ENCODE measurements around the gene SLC7A10. TPM values are rescaled to one million over a fixed set of nuclear protein-coding genes. Genes with fewer than 3 reads are reported as not detected.

SLC7A10 gene
- total RNA-seq, 1 experiment from 2014 or later = 2.9 TPM

GRCh38 chr19:33175886-33176669 lies 49.6 kb downstream of the SLC7A10 start:
- peak overlapping the region; percentile 94 to 96 for H3K4me3 Mint-ChIP-seq
- H3K27me3 Mint-ChIP-seq (ENCODE audit: low read depth) = peaks cover 17% of the 10 kb centered on the region
- Histone ChIP-seq H3K79me2 (ENCODE audit: insufficient read depth, low read length) (no peaks in the 10 kb centered on the region), H2BK5ac (ENCODE audit: insufficient read length, low read length) (no peak overlapping the region), H3K4ac (ENCODE audit: low read depth, low read length) (no peak overlapping the region), H4K91ac (ENCODE audit: insufficient read length, low read depth, low read length) (no peak overlapping the region), H3K79me1 (ENCODE audit: insufficient read depth, low read depth, low read length, poor library complexity, severe bottlenecking) (no peaks in the 10 kb centered on the region), H2BK12ac (ENCODE audit: insufficient read length, low read depth, low read length) (no peak overlapping the region), H3K9me3 (ENCODE audit: control insufficient read depth, low read depth, low read length) (no peaks in the 10 kb centered on the region), H4K8ac (replicated peaks; ENCODE audit: insufficient read length, low read depth, low read length) (no peak overlapping the region), H3K27ac (ENCODE audit: insufficient read length, low read depth, low read length) (no peak overlapping the region), H4K5ac (ENCODE audit: insufficient read length, low read depth, low read length) (no peak overlapping the region), H2BK20ac (ENCODE audit: low read depth, low read length, poor library complexity, severe bottlenecking) (no peak overlapping the region), H3K4me2 (ENCODE audit: insufficient read depth, insufficient read length, low read length) (peak overlapping the region; percentile 94), H3K9ac (ENCODE audit: extremely low read depth, insufficient read length, low read length) (peak overlapping the region; percentile 51), H3K23ac (ENCODE audit: insufficient read length, low read depth, low read length) (no peak overlapping the region), H2AFZ (ENCODE audit: low read length) (no peak overlapping the region), H2AK5ac (ENCODE audit: insufficient read length, low read length) (no peak overlapping the region), H3K18ac (ENCODE audit: insufficient read length, low read depth, low read length) (peak overlapping the region; percentile 22), H3K27me3 (ENCODE audit: insufficient read depth, low read length) (no peaks in the 10 kb centered on the region), H3K14ac (ENCODE audit: insufficient read depth, low read length) (peak overlapping the region; percentile 82; the same call in 1 of the 2 replicates), H3T11ph (ENCODE audit: low read length) (no peak overlapping the region), H2BK15ac (ENCODE audit: low read depth, low read length) (no peak overlapping the region), H3K23me2 (ENCODE audit: insufficient read length, low read depth, low read length, poor library complexity, severe bottlenecking) (peaks cover 5% of the 10 kb centered on the region), H3K56ac (ENCODE audit: insufficient read length, low read depth, low read length) (no peak overlapping the region), H2BK120ac (ENCODE audit: low read depth, low read length, poor library complexity, severe bottlenecking) (no peak overlapping the region), H4K20me1 (ENCODE audit: control insufficient read depth, insufficient read depth, insufficient read length) (no peaks in the 10 kb centered on the region), H3K4me1 (ENCODE audit: insufficient read depth, low read length) (no peaks in the 10 kb centered on the region)
- TF ChIP-seq CTCF (conservative IDR thresholded peaks at IDR 0.05) = no peak; the same call in 2 of the 3 replicates
- no CpG with 5 or more reads among the region's 25 CpGs for WGBS (ENCODE audit: extremely low coverage, insufficient read length, low lambda C conversion rate)
- H3K4me1 Mint-ChIP-seq = peaks cover 15 to 21% of the 10 kb centered on the region in 2 experiments
- H3K27ac Mint-ChIP-seq = peak overlapping the region in 2 of 3 experiments; percentile 86 to 96; a peak in 4 of 7 replicates
- no peak for DNase-seq
- H3K9me3 Mint-ChIP-seq = peaks cover 0 to 3% of the 10 kb centered on the region in 2 experiments; a peak in 3 of 5 replicates
- H3K36me3 Mint-ChIP-seq (ENCODE audit: insufficient read depth in 1 of 3, low read depth in 3 of 3) = peaks cover 0 to 7% (median 2%) of the 10 kb centered on the region in 3 experiments; a peak in 3 of 7 replicates
